LNCAP (cell line): ENCODE data around the gene ATXN7.

Source experiments
- TF ChIP-seq, protein P1 (sequence below): fragments of 450-650 bp; IDR thresholded peaks from 2 replicates; pipeline ENCODE4 v1.5.1; 2017; ENCODE audit warnings: mild to moderate bottlenecking

The ATXN7 gene

DNA sequence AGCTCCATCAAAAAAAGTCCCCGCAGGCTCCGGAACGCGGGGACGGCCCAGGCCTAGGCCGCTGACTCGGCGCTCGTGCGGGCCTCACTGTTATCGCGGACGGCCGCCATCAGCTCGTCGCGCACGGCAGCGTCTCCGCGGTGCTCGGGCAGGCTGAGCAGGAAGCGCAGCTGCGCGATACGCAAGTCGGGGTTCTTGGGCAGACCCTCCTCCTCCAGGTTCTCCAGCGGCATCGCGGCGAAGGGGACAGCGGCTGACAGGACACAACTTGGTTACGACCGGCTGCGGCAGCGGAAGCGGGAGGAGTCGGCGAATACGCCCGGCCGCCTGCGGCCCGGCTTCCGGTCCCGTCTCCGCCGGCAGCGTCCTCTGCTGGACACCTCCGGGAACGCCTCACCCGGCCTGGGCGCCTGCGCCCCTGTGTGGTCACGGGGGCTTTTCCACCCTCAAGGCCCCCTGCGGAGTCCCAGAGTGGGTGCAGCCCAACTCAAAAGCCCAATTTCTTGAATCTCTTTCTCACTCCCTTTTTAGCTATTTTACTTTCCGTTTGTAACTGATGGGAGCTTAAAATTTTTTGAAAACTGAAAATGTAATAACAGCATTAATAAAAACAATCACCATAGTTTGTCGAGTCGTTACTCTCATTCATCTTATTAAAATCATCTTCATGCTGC lies 159.7 kb downstream of the ATXN7 start, which contains the start of gene PSMD6:
Gene PSMD6 (minus strand): TSS at position 308 of the 674 bp plus-strand sequence. CDS start 75 bp downstream, at position 233.
- TF ChIP-seq, protein P1, sequence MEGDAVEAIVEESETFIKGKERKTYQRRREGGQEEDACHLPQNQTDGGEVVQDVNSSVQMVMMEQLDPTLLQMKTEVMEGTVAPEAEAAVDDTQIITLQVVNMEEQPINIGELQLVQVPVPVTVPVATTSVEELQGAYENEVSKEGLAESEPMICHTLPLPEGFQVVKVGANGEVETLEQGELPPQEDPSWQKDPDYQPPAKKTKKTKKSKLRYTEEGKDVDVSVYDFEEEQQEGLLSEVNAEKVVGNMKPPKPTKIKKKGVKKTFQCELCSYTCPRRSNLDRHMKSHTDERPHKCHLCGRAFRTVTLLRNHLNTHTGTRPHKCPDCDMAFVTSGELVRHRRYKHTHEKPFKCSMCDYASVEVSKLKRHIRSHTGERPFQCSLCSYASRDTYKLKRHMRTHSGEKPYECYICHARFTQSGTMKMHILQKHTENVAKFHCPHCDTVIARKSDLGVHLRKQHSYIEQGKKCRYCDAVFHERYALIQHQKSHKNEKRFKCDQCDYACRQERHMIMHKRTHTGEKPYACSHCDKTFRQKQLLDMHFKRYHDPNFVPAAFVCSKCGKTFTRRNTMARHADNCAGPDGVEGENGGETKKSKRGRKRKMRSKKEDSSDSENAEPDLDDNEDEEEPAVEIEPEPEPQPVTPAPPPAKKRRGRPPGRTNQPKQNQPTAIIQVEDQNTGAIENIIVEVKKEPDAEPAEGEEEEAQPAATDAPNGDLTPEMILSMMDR: peak; percentile 100

DNA sequence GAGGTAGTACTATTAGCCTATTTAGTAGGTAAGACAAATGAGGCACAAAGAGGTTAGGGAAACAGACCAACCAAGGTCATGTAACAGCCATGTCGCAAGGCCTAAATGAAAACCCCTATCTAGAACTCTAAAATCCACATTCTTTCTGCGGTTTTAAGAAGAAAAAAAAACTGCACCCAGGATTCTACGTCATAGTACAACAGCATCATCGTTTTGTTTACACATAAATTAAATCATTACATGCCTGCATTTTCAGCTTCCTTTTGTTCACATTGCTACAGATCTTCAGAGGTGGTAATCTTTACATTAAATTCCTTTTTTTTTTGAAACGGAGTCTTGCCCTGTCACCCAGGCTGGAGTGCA lies 160.2 kb downstream of the ATXN7 start:
- TF ChIP-seq, protein P1: no peak

DNA sequence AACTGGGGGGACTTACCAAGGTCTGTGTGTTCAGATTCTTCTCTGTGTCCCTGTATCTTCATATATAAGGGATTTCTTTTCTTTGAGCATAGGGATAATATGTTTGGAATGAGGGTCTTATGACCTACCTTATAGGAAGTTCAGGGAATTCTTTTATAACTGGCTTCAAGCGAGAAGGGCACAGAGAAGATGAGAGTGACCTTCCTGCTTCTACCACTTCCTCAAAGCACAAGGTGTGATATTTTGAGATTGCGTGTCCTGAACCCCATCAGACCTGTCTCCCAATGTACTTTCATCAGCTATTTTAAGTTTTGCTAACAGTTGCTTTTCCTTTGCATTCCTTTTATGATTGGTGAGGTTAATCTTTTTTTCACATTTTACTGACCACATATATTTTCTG lies 162.7 kb downstream of the ATXN7 start:
- TF ChIP-seq, protein P1: no peak

DNA sequence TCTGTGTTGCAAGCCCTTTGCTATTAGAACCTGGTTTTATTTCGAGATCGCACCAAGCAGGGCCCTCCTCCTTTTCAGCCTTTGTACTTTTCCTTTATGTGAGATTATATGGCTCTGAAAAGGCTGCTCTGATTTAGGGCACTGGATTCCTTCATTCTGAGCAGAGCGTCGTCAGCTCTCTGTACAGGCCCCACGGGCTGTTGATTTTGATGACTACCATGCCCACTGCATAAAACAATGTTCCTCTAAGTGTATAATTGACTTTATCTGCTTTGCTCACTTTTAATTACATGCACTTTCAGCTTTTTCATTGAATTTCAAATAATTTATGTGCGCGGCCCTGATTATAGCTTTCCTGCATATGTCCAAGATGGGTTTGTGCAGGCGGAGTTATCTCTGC lies 164.0 kb downstream of the ATXN7 start:
- TF ChIP-seq, protein P1: no peak

DNA sequence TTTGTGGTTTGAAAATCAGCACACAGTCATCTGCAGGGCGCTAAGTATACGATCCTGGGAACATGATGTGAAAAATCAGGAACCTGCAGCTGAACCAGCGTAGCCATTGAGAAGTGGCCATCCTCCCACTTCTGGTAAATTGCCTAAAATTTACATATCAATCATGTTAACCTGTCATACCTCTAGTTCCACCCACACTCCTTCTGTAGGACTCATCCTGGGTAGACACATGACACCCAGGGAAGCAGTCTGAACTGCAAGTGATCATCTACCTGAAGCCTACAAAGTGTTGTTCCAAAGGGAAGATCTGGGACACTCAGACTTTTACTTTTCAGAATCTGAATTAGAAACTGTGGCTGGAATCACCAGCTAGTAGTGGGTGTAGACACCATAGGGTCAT lies 165.1 kb downstream of the ATXN7 start:
- TF ChIP-seq, protein P1: no peak

DNA sequence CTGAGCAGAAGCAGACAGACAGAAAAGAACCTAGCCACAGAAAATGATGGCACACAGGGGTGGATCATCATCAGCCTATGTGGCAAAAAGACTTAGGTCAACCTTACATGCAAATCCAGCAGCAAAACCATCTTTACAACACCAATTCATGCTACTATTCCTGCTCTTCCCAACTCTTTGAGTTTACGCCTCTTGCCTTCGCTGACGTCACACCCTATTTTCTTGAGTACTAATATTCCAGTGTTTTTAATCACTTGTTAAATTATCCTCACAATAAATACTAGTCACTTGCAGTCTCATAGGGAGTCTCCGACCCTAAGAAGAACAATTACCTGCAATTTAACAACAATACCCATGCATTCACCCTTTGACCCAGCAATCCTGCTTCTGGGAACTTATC lies 165.6 kb downstream of the ATXN7 start:
- TF ChIP-seq, protein P1: no peak

DNA sequence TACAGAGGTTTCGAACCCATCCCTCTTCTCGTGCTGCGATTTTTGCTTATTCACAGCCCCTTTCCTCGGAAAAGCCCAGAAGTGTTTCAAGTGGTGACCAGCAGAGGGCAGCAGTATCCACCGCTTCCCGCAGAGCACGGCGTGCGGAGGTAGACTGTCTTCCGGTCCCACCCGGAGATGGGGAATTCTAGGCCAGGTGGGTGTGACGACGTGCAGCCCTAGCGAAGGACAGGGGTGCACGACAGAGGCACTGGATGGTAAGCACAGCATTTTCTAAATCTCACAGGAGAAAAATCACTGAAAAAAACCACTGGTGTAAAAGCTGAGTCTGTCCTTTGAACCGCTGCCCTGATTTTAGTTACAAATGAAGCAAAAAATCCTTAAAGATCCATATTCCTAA lies 167.1 kb downstream of the ATXN7 start:
- TF ChIP-seq, protein P1: peak; percentile 80
